Ovary (tissue), 3 donors: ENCODE results near the gene SORCS2.

ENCODE experiments used
- CTCF ChIP-seq, 3 donors: fragments of 450-650 bp in 2 of 3; fragments of 200-600 bp in 1 of 3; IDR thresholded peaks; one replicate each; pipeline versions ENCODE4 v1.5.1 to v1.8.0; 2016 to 2022; ENCODE audit warnings: antibody characterized with exemption in 3 of 3, mild to moderate bottlenecking in 1 of 3
- EP300 ChIP-seq: sonication (generic); formaldehyde crosslinking; IDR thresholded peaks from one replicate; pipeline ENCODE4 v1.6.1; 2017; ENCODE audit warnings: antibody characterized with exemption
- POLR2A ChIP-seq: fragments of 450-650 bp; IDR thresholded peaks from one replicate; pipeline ENCODE4 v1.6.1; 2017; ENCODE audit warnings: antibody characterized with exemption, mild to moderate bottlenecking, moderate library complexity
- donor health status: DM: no; HTN: no; CAD: no.

GRCh38 chr4:7659429-7660175 lies 467.3 kb downstream of the SORCS2 start:
- no peak for TF ChIP-seq CTCF (IDR thresholded peaks at IDR 0.05)
- TF ChIP-seq POLR2A = no peak
- no peak for TF ChIP-seq EP300
